Glutamatergic neuron (in vitro differentiated cells): ENCODE results near the gene ADD2. TPM values are rescaled to one million over a fixed set of nuclear protein-coding genes. Genes with fewer than 3 reads are reported as not detected.
A peak's percentile ranks its signal among the peaks of the same experiment; 100 is the strongest.

Source experiments
- DNase-seq: peaks from one replicate; pipeline ENCODE4 v3.0.0; 2022
- H3K27ac Mint-ChIP-seq: one replicate; pipeline ENCODE4 v1.8.0; 2020; ENCODE audit warnings: mild to moderate bottlenecking, mixed read lengths, inconsistent platforms; ENCODE audit not compliant: unreplicated experiment
- H3K27me3 Mint-ChIP-seq: one replicate; pipeline ENCODE4 v1.8.0; 2020; ENCODE audit warnings: mild to moderate bottlenecking, moderate library complexity, mixed read lengths, inconsistent platforms; ENCODE audit not compliant: unreplicated experiment
- H3K36me3 Mint-ChIP-seq: one replicate; pipeline ENCODE4 v1.8.0; 2020; ENCODE audit warnings: mild to moderate bottlenecking, mixed read lengths, inconsistent platforms; ENCODE audit not compliant: unreplicated experiment
- H3K4me1 Mint-ChIP-seq: one replicate; pipeline ENCODE4 v1.8.0; 2020; ENCODE audit warnings: mild to moderate bottlenecking, low read depth, mixed read lengths, inconsistent platforms; ENCODE audit not compliant: unreplicated experiment
- H3K4me3 Mint-ChIP-seq: one replicate; pipeline ENCODE4 v1.8.0; 2020; ENCODE audit warnings: mild to moderate bottlenecking, mixed read lengths, inconsistent platforms; ENCODE audit not compliant: unreplicated experiment
- H3K9me3 Mint-ChIP-seq: one replicate; pipeline ENCODE4 v1.8.0; 2020; ENCODE audit warnings: mild to moderate bottlenecking, moderate library complexity, mixed read lengths, inconsistent platforms; ENCODE audit not compliant: unreplicated experiment
- CTCF ChIP-seq: fragments of 200-600 bp; sonication (generic); IDR thresholded peaks from one replicate; pipeline ENCODE4 v1.5.0; 2021; ENCODE audit not compliant: partially characterized antibody, unreplicated experiment
- total RNA-seq: library from RNA; stranded (reverse); fragmentation: NEBNext Ultra II Directional; extraction: Animal tissue kit (Norgen Biotek cat#: 25700); gene quantifications from one replicate; pipeline ENCODE4 v1.2.1, GENCODE V29; 2021; ENCODE audit not compliant: unreplicated experiment

ADD2 gene
- total RNA-seq, 1 donor from 2014 or later, result 373 TPM

- H3K9me3 Mint-ChIP-seq, result peaks cover 8% of the 10 kb centered on the region
- H3K27ac Mint-ChIP-seq, result peak overlapping the region; percentile 54
- peaks cover 23% of the 10 kb centered on the region for H3K36me3 Mint-ChIP-seq
- peaks cover 5% of the 10 kb centered on the region for H3K27me3 Mint-ChIP-seq
- no peak for DNase-seq
- no peak for TF ChIP-seq CTCF
- no peak overlapping the region for H3K4me3 Mint-ChIP-seq
- H3K4me1 Mint-ChIP-seq, result peaks cover 7% of the 10 kb centered on the region
Observed at GRCh38 chr2:70678576-70679143, 89.3 kb downstream of the ADD2 start.

GRCh38 chr2:70676301-70677035, 91.5 kb downstream of the ADD2 start:
- Mint-ChIP-seq H3K27ac (peak overlapping the region; percentile 28), H3K4me3 (no peak overlapping the region), H3K9me3 (peaks cover 10% of the 10 kb centered on the region), H3K4me1 (peaks cover 13% of the 10 kb centered on the region), H3K36me3 (peaks cover 21% of the 10 kb centered on the region), H3K27me3 (peaks cover 11% of the 10 kb centered on the region)
- TF ChIP-seq CTCF, result no peak
- DNase-seq, result no peak

GRCh38 chr2:70675862-70676261, 92.1 kb downstream of the ADD2 start:
- Mint-ChIP-seq H3K27me3 (peaks cover 11% of the 10 kb centered on the region), H3K9me3 (peaks cover 12% of the 10 kb centered on the region), H3K4me3 (no peak overlapping the region), H3K4me1 (peaks cover 13% of the 10 kb centered on the region), H3K27ac (no peak overlapping the region), H3K36me3 (peaks cover 21% of the 10 kb centered on the region)
- no peak for TF ChIP-seq CTCF
- DNase-seq, result no peak

- peaks cover 21% of the 10 kb centered on the region for H3K36me3 Mint-ChIP-seq
- H3K4me1 Mint-ChIP-seq, result peaks cover 12% of the 10 kb centered on the region
- no peak overlapping the region for H3K27ac Mint-ChIP-seq
- H3K9me3 Mint-ChIP-seq, result peaks cover 16% of the 10 kb centered on the region
- H3K27me3 Mint-ChIP-seq, result peaks cover 11% of the 10 kb centered on the region
- H3K4me3 Mint-ChIP-seq, result no peak overlapping the region
- no peak for DNase-seq
- TF ChIP-seq CTCF, result no peak
Observed at GRCh38 chr2:70674636-70675430, 93.2 kb downstream of the ADD2 start.
